CD4-positive, alpha-beta T cell treated with Interleukin-15 for 1 hour (primary cell): ENCODE results near the gene AGAP1.

Experiments
- DNase-seq: peaks from one replicate; pipeline ENCODE4 v3.0.0-alpha.2; 2020

Gene AGAP1

DNA sequence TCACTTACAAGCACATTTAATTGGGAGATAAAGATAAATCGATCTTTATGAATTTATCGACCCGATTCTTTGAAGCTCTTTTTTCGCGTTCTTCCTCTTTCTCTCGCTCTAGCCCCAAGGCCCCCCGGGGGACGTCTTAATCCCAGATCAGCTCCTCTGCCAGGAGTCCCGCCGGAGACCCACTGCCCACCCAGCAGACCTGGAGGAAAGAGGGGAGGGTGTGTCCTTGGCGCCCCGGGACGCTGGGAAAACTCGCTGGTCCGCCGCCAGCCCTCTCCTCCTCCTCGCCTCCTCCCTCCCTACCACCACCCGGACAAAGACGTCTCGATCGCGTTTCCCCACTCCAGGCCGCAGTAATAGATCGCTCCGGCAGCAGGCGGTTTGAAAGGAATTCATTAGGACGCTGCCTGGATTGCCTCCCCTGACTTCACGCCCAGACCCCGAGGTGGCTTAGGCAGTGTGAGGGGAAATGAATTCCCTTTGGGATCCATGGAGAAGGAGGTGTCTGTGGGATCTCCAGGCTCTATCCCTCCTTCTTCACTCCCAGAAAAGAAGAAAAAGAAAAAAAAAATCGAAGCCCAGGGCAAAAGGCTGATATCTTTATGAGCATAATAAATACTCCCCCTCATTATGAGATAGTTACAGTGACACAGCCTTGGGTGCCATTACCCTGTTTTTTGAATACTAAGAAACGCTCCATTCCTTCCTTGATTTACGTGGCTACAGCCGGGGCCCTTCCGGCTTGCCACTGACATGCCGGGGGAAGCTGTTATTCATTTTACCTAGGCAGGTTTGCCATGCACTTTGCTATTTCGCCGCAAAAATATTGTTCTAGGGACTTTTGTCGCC is 676.1 kb downstream of the AGAP1 start:
- no peak for DNase-seq

DNA sequence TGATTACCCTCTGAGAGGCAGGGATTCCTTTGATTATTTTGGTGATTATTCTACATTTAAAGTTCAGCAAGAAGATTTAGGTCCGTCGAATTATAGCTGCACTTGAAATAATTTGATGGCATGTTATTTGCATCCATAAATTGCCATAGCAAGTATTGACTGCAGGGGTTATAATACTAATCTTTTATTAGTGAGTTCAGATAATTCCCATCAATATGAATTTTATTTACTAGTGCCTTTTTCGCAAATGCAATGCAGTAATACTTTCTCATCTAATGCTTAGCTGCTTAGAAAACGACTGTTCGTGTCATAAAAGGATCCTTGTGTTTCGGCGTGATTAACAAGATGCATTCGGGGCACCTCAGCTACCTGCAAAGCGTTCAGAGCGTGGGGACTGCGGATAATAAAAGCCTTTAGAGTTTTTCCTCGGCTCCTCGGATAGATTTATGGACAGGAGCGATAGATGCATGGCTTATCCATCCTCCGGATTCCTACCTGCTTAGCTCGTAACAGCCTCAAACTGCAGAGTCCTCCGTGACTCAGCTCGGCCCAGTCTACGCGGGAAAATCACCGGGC is 676.8 kb downstream of the AGAP1 start:
- DNase-seq: no peak

GRCh38 chr2:236171181-236171679 is 677.4 kb downstream of the AGAP1 start:
- DNase-seq: no peak

DNA sequence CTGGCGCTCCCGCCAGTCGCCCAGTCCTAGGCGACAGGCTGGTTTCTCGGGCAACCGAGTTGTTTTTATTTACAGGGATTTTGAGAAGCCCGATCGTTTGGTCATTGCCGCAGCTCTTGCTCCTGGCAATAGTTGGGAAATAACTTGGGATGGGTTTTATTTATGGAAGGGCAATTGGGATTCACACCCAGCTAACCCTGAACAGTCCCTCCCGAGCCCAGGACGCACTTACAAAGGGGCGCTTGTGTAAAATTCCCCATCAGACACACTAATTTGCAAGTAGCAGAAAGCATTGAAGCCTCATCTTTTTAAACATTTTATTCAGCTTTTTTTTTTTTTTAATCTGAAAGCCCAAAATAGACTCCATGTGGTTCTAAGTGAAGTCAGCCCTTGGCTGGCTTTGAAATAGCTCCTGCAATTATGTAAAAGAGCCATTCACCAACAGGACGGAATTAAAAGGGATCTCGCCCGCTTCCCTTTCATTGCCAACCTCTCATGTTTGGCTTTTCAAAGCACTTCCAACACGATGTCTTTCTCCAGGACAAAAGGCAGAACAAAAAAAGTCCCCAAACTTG is 677.9 kb downstream of the AGAP1 start:
- no peak for DNase-seq

GRCh38 chr2:236172255-236173035 is 678.6 kb downstream of the AGAP1 start:
- DNase-seq: no peak

- DNase-seq: no peak
These were observed 679.3 kb downstream of the AGAP1 start for GRCh38 chr2:236173036-236173728.

DNA sequence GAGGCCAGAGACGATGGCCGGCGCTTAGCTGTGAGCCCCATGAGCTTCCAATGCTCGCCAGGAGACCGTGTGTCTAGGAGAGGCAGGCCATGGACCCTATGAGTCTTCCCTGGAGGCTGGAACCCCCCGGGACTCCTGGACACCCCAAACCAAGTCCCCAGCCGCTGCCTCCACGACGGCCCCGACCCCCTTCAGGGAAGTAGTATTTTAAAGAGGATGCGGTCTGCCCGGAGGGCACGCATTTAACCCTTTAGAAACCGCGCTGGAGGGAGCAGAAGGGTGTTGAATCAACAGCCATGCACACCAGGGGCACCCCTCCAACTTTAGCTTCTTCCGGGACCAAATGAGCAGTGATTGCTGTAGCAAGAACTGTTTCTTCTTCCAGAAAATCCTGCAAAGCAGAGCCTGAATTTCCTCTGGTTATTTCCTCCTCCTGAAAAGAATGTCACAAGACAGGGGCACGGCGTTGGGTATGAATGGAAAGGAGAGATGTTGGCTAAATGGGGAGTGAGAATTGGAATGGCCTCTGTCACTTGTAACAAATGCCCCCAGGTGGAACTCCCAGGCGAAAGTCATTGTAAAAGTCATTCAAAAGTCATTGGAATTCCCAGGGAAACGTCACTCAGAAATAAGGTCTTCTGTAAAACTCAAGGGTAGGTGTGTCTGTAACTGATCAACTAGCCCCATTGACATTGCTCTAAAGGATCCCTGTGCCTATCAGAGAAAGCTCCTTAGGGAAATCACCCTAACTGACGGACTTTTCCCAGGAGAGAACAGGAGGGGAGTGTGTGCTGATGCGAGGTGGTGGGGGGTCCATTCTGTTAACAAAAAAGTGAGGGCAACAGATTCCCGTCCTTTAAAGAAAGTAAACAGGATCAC is 680.1 kb downstream of the AGAP1 start:
- no peak for DNase-seq

DNA sequence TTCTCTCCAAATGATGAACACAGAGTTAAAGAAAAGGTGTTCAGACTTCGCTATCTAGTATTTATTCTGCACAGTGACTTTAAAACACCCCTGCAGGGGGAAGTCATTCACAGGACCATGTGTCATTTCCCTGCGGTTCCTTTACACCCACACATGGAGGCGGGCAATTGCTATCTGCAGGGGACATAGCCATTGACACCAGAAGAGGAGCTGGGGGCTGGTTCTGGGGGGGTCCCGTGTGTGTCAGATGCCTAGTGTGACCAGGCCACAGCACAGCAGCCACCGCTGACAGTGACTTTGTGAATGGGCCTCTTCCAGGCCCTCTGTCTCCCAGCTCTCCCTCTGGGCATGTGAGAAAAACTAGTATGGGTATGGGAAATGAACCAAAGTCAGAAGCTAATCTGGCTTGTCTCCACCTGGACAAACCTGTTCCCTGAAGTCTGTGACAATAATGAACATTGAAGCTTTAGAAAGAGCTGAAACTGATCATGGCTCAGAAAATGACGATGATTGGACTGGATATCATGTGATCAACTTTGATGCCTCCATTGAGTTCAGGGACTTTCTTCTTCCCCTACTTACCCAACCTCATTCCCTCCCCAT is 681.8 kb downstream of the AGAP1 start:
- DNase-seq: no peak

GRCh38 chr2:236176417-236176816 is 682.6 kb downstream of the AGAP1 start:
- DNase-seq: no peak

DNA sequence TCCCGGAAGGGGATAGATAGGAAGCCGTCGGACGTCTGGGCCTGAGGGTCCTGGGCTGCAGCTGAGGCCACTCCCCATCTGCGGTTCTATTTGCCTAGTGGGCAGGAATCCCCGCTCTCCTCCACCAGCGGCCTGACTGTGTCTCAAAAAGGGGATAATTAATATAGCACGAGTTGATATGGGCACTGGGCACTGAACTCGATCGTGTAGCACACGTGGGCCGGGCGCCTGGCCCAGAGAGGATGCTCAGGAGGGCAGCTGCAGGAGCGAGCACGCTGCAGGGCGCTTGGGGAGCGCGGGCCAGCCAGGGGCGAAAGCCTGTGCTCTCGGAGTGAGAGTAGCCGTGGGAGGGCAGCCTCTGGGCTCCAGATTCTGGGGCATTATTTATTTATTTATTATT is 683.1 kb downstream of the AGAP1 start:
- DNase-seq: no peak

DNA sequence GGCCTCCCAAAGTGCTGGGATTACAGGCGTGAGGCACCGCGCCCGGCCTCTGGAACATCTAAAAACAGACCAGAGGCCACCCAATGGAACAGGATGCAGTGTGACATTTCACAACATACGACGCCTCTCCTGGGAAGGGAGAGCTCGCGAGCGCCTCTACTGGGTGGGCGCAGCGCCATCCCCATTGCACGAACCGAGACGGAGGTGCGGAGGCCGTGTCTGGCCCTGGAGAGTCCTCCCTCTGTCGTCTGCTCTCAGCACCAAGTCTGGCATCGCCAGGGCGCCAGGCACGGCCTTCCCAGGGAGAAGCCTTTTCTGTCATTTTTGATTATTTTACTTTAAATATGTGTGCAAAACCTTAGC is 683.7 kb downstream of the AGAP1 start:
- no peak for DNase-seq

GRCh38 chr2:236177967-236178889 is 684.4 kb downstream of the AGAP1 start:
- no peak for DNase-seq

DNA sequence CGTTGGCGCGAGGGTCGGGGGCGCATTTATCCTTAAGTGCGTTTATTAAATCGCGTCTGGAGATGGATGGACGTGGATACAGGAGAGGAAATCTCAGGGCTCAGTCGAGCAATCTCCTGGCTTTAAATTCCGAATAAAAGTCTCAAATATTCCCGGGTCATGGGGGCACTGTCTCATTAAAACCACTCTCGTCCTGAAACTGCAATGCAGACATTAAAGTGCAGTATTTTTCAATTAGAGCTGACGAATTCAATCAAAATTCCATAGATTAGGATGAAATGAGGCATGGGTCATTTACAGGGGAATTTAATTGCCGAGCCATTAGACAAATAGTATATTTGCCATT is 685.0 kb downstream of the AGAP1 start:
- DNase-seq: no peak

- no peak for DNase-seq
These were observed 685.6 kb downstream of the AGAP1 start for GRCh38 chr2:236179236-236180075.

- no peak for DNase-seq
These were observed 686.4 kb downstream of the AGAP1 start for GRCh38 chr2:236180076-236180816.

DNA sequence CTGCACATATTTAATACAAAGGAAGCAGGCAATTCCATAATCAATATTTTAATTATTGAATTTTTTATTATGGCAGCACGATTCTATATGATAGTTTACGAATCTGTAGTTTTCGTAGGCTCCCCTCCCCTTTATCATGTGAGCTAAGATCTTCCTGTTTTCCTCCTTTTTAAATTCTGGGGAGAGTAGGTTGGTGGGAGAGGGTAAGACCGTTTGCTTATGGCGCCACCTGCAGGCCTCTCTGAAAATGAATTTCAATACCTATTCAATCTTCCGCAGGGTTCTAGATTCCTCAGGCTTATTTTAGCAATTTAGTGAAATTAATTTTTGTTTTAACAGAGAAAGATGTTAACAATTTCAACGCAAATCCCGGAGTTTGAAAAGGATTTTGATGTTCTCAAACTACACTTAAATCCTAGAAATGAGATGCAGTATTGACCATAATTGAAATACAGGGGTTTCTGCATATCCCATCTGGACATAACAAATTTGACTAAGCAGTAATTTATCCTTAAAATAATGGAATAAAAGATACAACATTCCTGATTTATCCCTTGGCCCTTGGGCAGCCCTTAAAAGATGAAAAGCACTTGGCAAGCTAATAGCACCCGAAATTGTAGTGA is 687.1 kb downstream of the AGAP1 start:
- DNase-seq: no peak
